ENCODE results near the gene PER2.

DNA sequence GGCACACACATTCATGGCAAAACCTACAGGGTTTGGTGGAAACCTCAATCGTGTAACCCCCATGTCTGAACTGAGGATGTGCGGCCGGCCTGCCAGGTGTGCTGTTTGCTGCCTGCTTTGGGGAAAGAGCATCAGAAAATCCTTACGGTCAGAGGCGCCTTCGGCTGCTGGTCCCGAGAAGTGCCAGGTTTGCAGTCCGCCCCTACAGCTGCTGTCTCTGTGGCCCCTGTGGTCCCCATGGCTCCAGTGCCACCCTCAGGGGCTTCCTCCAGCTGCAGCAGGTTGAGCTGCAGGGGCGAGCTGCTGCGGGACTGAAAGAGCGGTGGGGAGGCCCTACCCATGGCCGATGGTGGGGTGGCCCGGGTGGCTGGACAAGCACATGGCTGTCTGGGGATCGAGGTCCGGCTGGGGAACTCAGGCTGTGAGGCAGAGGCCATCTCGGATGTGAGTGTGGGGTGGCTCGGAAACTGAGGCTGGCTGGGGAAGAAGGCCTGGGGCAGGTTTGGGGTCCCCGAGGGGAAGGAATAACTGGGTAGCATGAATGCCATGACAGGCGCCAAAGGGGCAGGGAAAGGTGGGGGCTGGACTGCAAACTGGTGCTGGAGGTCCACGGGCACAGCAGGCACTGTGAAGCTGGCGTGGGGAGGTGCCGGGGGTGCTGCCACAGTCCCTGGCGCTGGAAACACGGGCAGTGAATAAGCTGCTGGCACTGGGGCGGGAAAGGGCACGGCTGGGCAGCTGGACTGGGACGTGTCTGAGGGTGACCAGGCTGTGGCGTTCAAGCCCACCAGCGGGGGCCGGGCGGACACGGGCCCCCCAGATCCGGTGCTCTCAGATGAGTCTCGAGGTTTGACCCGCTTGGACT is 35.4 kb downstream of the PER2 start:
- TF ChIP-seq, protein P1, sequence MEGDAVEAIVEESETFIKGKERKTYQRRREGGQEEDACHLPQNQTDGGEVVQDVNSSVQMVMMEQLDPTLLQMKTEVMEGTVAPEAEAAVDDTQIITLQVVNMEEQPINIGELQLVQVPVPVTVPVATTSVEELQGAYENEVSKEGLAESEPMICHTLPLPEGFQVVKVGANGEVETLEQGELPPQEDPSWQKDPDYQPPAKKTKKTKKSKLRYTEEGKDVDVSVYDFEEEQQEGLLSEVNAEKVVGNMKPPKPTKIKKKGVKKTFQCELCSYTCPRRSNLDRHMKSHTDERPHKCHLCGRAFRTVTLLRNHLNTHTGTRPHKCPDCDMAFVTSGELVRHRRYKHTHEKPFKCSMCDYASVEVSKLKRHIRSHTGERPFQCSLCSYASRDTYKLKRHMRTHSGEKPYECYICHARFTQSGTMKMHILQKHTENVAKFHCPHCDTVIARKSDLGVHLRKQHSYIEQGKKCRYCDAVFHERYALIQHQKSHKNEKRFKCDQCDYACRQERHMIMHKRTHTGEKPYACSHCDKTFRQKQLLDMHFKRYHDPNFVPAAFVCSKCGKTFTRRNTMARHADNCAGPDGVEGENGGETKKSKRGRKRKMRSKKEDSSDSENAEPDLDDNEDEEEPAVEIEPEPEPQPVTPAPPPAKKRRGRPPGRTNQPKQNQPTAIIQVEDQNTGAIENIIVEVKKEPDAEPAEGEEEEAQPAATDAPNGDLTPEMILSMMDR (IDR thresholded peaks at IDR 0.05; ENCODE audit: low read depth, low read length): no peak
- no peak for TF ChIP-seq EZH2phosphoT487 (IDR thresholded peaks at IDR 0.05; ENCODE audit: low read depth)
